ENCODE results near the gene CCSER1. TPM values are rescaled to one million over a fixed set of nuclear protein-coding genes. Genes with fewer than 3 reads are reported as not detected.
"Not testable (repeated sequence)": the region's sequence is repeated elsewhere in the genome, so short reads cannot be mapped to it uniquely, and the experiment has no call there.

Gene CCSER1
- total RNA-seq, 1 donor from 2014 or later: 18.1 TPM

DNA sequence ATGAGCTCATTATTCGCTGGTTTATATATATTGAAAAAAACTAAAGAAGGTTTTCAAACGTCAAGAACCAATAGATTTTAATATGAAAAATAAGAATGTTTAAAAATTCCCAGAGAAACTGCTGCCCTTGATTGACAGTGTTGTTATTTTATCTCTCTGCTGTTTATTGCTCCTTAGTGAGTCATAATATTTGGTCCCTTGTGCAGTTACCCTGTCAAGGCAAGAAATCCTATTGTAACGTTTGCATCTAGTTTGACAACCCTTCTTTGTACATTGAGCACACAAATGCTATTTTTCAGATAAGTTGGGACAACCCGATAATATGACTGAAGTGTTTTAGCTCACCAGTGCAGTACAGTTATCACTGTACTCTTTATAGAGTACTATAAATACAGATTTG lies 349.4 kb downstream of the CCSER1 start:
- Mint-ChIP-seq H3K4me3 (no peak overlapping the region), H3K36me3 (no peaks in the 10 kb centered on the region), H3K4me1 (ENCODE audit: unreplicated experiment) (peaks cover 6% of the 10 kb centered on the region), H3K9me3 (no peaks in the 10 kb centered on the region), H3K27ac (no peak overlapping the region), H3K27me3 (no peaks in the 10 kb centered on the region)
- TF ChIP-seq, protein P1, sequence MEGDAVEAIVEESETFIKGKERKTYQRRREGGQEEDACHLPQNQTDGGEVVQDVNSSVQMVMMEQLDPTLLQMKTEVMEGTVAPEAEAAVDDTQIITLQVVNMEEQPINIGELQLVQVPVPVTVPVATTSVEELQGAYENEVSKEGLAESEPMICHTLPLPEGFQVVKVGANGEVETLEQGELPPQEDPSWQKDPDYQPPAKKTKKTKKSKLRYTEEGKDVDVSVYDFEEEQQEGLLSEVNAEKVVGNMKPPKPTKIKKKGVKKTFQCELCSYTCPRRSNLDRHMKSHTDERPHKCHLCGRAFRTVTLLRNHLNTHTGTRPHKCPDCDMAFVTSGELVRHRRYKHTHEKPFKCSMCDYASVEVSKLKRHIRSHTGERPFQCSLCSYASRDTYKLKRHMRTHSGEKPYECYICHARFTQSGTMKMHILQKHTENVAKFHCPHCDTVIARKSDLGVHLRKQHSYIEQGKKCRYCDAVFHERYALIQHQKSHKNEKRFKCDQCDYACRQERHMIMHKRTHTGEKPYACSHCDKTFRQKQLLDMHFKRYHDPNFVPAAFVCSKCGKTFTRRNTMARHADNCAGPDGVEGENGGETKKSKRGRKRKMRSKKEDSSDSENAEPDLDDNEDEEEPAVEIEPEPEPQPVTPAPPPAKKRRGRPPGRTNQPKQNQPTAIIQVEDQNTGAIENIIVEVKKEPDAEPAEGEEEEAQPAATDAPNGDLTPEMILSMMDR (conservative IDR thresholded peaks at IDR 0.05): no peak
- DNase-seq (ENCODE audit: extremely low spot score, unreplicated experiment): no peak

DNA sequence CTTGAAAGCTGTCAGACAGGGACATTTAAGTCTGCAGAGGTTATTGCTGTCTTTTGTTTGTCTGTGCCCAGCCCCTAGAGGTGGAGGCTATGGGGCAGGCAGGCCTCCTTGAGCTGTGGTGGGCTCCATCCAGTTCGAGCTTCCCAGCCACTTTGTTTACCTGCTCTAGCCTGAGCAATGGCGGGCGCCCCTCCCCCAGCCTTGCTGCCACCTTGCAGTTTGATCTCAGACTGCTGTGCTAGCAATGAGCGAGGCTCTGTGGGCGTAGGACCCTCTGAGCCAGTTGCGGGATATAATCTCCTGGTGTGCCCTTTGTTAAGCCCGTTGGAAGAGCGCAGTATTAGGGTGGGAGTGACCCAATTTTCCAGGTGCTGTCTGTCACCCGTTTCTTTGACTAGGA lies 357.7 kb downstream of the CCSER1 start:
- not testable (repeated sequence) for H3K4me3 Mint-ChIP-seq; DNase-seq (ENCODE audit: extremely low spot score, unreplicated experiment); H3K9me3 Mint-ChIP-seq; H3K36me3 Mint-ChIP-seq; H3K27ac Mint-ChIP-seq; H3K27me3 Mint-ChIP-seq; H3K4me1 Mint-ChIP-seq (ENCODE audit: unreplicated experiment)

DNA sequence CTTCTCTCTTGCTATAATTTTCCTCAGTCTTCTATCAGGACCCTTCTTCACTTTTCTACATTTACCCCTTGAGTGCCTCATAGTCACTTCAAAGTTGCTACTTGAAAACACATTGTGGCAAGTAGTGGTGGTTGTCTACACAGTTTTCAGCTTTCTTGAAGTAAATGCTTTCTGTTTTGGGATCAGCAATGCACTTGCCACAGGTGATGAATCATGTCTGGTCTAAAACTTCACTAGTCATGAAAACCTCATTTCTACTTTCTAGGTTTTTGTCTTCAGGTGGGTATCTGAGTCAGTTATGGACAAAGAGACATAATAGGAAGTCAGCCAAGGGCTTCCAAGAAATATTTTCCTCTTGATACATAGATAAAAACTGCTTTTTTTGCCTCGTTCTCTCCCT lies 359.2 kb downstream of the CCSER1 start:
- Mint-ChIP-seq H3K36me3 (peaks cover 5% of the 10 kb centered on the region), H3K27me3 (no peaks in the 10 kb centered on the region)

DNA sequence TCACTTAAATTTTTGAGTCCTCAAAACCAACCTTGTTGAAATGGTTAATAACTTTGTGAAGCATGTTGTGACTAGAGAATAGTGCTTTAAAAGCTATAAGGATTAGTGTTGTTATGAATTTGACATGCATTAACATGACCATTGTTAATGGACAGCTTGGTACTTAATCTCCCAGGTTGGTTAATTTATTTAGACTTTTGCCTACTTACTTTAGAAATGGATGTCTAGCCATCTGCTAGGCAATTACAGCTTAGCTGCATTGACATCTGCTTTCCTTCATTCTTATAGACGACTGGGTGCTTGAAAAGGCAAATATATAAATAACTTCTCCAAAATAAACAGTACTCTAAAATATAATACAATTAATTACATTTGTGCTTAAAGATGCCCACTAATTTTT lies 368.0 kb downstream of the CCSER1 start:
- Mint-ChIP-seq H3K27ac (no peak overlapping the region), H3K27me3 (no peaks in the 10 kb centered on the region), H3K36me3 (no peaks in the 10 kb centered on the region), H3K4me1 (ENCODE audit: unreplicated experiment) (no peaks in the 10 kb centered on the region), H3K4me3 (no peak overlapping the region), H3K9me3 (no peaks in the 10 kb centered on the region)
- no peak for DNase-seq (ENCODE audit: extremely low spot score, unreplicated experiment)
- TF ChIP-seq, protein P1 (conservative IDR thresholded peaks at IDR 0.05): no peak

More for the DNA sequence above, 359.2 kb downstream of the CCSER1 start:
- TF ChIP-seq, protein P1 (conservative IDR thresholded peaks at IDR 0.05): no peak
- H3K27ac Mint-ChIP-seq: no peak overlapping the region
- no peaks in the 10 kb centered on the region for H3K4me1 Mint-ChIP-seq (ENCODE audit: unreplicated experiment)
- no peak overlapping the region for H3K4me3 Mint-ChIP-seq
- DNase-seq (ENCODE audit: extremely low spot score, unreplicated experiment): no peak
- H3K9me3 Mint-ChIP-seq: no peaks in the 10 kb centered on the region

DNA sequence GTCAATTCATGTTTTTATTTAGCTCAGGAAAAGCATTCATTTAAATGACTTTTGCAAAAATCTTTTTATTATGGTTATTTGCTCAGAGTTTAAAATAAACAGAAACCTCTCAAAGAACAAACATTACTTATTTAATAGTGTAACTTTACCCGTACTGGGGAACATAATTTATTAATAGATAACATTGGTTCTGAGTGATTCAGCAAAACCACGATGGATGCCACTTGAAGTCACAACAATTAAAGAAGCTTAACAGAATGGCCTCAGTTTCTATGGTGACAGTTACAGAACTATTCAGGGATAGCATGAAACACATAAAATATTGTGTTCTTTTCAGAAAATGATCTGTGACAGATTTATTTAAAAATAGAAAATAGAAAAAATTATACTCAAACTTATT lies 368.7 kb downstream of the CCSER1 start:
- Mint-ChIP-seq H3K4me1 (ENCODE audit: unreplicated experiment) (no peaks in the 10 kb centered on the region), H3K36me3 (no peaks in the 10 kb centered on the region), H3K4me3 (no peak overlapping the region), H3K27me3 (no peaks in the 10 kb centered on the region), H3K9me3 (no peaks in the 10 kb centered on the region), H3K27ac (no peak overlapping the region)
- no peak for DNase-seq (ENCODE audit: extremely low spot score, unreplicated experiment)
- TF ChIP-seq, protein P1 (conservative IDR thresholded peaks at IDR 0.05): no peak

DNA sequence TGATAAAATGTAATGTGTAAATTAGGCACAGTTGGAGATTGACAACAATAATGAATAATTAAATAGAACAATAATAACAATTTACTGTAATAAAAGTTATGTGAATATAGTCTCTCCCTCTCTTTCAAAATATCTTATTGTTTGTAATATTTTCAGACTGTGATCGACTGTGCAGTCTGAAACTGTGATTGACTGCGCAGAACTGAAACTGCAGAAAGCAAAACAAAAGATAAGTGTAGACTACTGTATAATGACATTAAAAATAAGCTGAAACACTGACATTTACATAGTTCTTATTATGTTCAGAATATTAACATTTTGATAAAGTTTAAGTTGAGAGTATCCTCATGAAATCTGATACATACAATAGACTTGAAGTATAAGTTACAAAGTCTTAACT lies 371.0 kb downstream of the CCSER1 start:
- peaks cover 6% of the 10 kb centered on the region for H3K9me3 Mint-ChIP-seq
- H3K4me1 Mint-ChIP-seq (ENCODE audit: unreplicated experiment): no peaks in the 10 kb centered on the region
- no peak overlapping the region for H3K4me3 Mint-ChIP-seq
- TF ChIP-seq, protein P1 (conservative IDR thresholded peaks at IDR 0.05): no peak
- no peaks in the 10 kb centered on the region for H3K27me3 Mint-ChIP-seq
- H3K27ac Mint-ChIP-seq: no peak overlapping the region
- no peaks in the 10 kb centered on the region for H3K36me3 Mint-ChIP-seq
- no peak for DNase-seq (ENCODE audit: extremely low spot score, unreplicated experiment)
